Peyer's patch (tissue), 4 donors: ENCODE results near the gene POLK.

Experiments
- CTCF ChIP-seq, 6 experiments: fragments of 450-650 bp in 4 of 6; fragments of 200-600 bp in 2 of 6; sonication (generic) in 1 of 6; IDR thresholded peaks; one replicate each; pipeline ENCODE4 v1.5.1; 2017 to 2019; ENCODE audit warnings: antibody characterized with exemption in 6 of 6, mild to moderate bottlenecking in 3 of 6, moderate library complexity in 1 of 6
- POLR2A ChIP-seq, 2 donors: fragments of 450-650 bp; IDR thresholded peaks; one replicate each; pipeline ENCODE4 v1.5.1; 2017; ENCODE audit warnings: antibody characterized with exemption in 2 of 2, mild to moderate bottlenecking in 2 of 2, moderate library complexity in 2 of 2

- TF ChIP-seq CTCF (IDR thresholded peaks at IDR 0.05) (no peak), POLR2A (IDR thresholded peaks at IDR 0.05) (no peak)
These were observed 100.5 kb downstream of the POLK start for GRCh38 chr5:75612226-75612569.
